ENCODE measurements around the gene RAPGEF5.

Gene RAPGEF5

DNA sequence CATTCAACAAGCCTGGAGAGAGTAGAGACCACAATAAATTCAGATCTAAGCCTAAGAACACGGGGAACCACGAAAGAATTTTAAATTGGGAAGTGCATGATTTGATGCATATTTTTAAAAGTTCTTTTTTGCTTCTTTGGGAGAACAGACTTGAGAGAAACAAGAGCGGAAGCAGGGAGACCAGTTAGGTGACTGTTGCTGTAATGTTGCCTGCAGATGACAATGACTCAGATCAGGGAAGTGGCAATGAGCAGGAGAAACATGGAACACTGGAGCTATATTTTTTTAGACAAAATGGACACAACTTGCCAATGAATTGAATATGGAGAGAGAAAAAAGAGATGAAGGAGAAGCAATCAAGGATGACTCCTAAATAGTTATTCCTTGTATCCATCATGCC is 125.1 kb downstream of the RAPGEF5 start:
- Histone ChIP-seq H3K9me3 (replicated peaks; ENCODE audit: insufficient read depth, low read length) (no peaks in the 10 kb centered on the region), H3K9ac (ENCODE audit: low read length) (no peak overlapping the region), H3K4me1 (ENCODE audit: low read length) (no peaks in the 10 kb centered on the region), H4K20me1 (ENCODE audit: insufficient read depth, low read length) (no peaks in the 10 kb centered on the region), H3K4me3 (ENCODE audit: low read length) (no peak overlapping the region), H3K36me3 (replicated peaks; ENCODE audit: insufficient read depth, low read length) (no peaks in the 10 kb centered on the region), H3K4me2 (ENCODE audit: low read depth, low read length) (no peak overlapping the region), H3K27me3 (replicated peaks; ENCODE audit: insufficient read depth, low read length) (no peaks in the 10 kb centered on the region), H3K27ac (ENCODE audit: low read length) (no peak overlapping the region), H3F3A (ENCODE audit: insufficient read depth, low read length) (no peaks in the 10 kb centered on the region), H3K79me2 (ENCODE audit: low read length) (no peaks in the 10 kb centered on the region), H3K9me2 (replicated peaks; ENCODE audit: insufficient read depth, low read length) (no peaks in the 10 kb centered on the region), H2AFZ (ENCODE audit: low read length) (no peak overlapping the region)
- TF ChIP-seq EZH2phosphoT487 (IDR thresholded peaks at IDR 0.05; ENCODE audit: low read length) (no peak), EZH2 (optimal IDR thresholded peaks at IDR 0.05; ENCODE audit: low read depth, low read length) (no peak)
- TF ChIP-seq, protein P1, sequence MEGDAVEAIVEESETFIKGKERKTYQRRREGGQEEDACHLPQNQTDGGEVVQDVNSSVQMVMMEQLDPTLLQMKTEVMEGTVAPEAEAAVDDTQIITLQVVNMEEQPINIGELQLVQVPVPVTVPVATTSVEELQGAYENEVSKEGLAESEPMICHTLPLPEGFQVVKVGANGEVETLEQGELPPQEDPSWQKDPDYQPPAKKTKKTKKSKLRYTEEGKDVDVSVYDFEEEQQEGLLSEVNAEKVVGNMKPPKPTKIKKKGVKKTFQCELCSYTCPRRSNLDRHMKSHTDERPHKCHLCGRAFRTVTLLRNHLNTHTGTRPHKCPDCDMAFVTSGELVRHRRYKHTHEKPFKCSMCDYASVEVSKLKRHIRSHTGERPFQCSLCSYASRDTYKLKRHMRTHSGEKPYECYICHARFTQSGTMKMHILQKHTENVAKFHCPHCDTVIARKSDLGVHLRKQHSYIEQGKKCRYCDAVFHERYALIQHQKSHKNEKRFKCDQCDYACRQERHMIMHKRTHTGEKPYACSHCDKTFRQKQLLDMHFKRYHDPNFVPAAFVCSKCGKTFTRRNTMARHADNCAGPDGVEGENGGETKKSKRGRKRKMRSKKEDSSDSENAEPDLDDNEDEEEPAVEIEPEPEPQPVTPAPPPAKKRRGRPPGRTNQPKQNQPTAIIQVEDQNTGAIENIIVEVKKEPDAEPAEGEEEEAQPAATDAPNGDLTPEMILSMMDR (IDR thresholded peaks at IDR 0.05; ENCODE audit: low read length): no peak
- DNase-seq: no peak

DNA sequence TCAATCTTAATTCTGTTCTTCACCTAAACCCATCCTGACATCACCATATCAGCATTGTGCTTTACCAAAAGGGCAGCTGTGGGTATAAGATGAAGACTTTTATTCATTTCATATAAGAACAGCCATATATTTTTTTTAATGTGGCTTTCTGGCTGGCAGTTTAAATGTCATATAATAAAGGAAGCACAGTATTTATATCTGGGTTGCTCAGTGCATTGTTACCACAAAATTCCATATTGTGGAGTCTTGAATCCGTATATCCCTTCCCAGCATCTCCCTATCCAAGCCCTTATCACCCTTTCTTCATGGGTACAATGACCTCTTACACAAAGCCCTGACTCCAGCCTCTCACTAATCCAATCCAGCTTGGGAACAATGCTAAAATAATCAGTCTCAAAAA is 125.8 kb downstream of the RAPGEF5 start:
- H3K9me2 ChIP-seq (replicated peaks; ENCODE audit: insufficient read depth, low read length): no peaks in the 10 kb centered on the region
- H3K79me2 ChIP-seq (ENCODE audit: low read length): no peaks in the 10 kb centered on the region
- H3K4me1 ChIP-seq (ENCODE audit: low read length): no peaks in the 10 kb centered on the region
- H3K4me2 ChIP-seq (ENCODE audit: low read depth, low read length): no peak overlapping the region
- H3K27me3 ChIP-seq (replicated peaks; ENCODE audit: insufficient read depth, low read length): no peaks in the 10 kb centered on the region
- H3K27ac ChIP-seq (ENCODE audit: low read length): no peak overlapping the region
- H4K20me1 ChIP-seq (ENCODE audit: insufficient read depth, low read length): no peaks in the 10 kb centered on the region
- H3K36me3 ChIP-seq (replicated peaks; ENCODE audit: insufficient read depth, low read length): no peaks in the 10 kb centered on the region
- no peak overlapping the region for H3K9ac ChIP-seq (ENCODE audit: low read length)
- H3K4me3 ChIP-seq (ENCODE audit: low read length): no peak overlapping the region
- TF ChIP-seq, protein P1 (IDR thresholded peaks at IDR 0.05; ENCODE audit: low read length): no peak
- TF ChIP-seq EZH2 (optimal IDR thresholded peaks at IDR 0.05; ENCODE audit: low read depth, low read length) (no peak), EZH2phosphoT487 (IDR thresholded peaks at IDR 0.05; ENCODE audit: low read length) (no peak)
- H3K9me3 ChIP-seq (replicated peaks; ENCODE audit: insufficient read depth, low read length): no peaks in the 10 kb centered on the region
- H3F3A ChIP-seq (ENCODE audit: insufficient read depth, low read length): no peaks in the 10 kb centered on the region
- no peak overlapping the region for H2AFZ ChIP-seq (ENCODE audit: low read length)
- no peak for DNase-seq

DNA sequence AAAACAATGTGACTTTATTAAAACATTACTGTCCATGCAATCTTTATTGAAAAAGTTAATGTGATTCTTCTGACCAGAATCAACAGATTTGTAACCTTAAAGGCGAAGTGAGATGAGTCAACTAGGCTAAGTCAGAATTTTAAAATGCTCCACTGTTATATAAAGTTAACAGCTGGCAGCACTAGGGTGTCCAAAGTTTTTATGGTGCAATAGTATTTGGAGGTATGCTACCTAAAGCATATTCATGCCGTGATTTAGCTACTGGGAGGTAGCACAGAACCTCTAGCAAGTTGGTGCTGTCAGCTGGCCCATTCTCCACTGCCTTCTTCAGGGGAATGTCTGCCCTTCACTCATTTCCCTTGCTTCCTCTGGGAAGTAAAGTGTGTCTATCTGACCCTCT is 126.7 kb downstream of the RAPGEF5 start:
- no peak for DNase-seq
- no peaks in the 10 kb centered on the region for H3K9me2 ChIP-seq (replicated peaks; ENCODE audit: insufficient read depth, low read length)
- TF ChIP-seq, protein P1 (IDR thresholded peaks at IDR 0.05; ENCODE audit: low read length): no peak
- H3K36me3 ChIP-seq (replicated peaks; ENCODE audit: insufficient read depth, low read length): no peaks in the 10 kb centered on the region
- no peaks in the 10 kb centered on the region for H3K27me3 ChIP-seq (replicated peaks; ENCODE audit: insufficient read depth, low read length)
- H3K9ac ChIP-seq (ENCODE audit: low read length): no peak overlapping the region
- no peak overlapping the region for H3K27ac ChIP-seq (ENCODE audit: low read length)
- H3K9me3 ChIP-seq (replicated peaks; ENCODE audit: insufficient read depth, low read length): no peaks in the 10 kb centered on the region
- no peaks in the 10 kb centered on the region for H3K4me1 ChIP-seq (ENCODE audit: low read length)
- H3K79me2 ChIP-seq (ENCODE audit: low read length): no peaks in the 10 kb centered on the region
- H3K4me2 ChIP-seq (ENCODE audit: low read depth, low read length): no peak overlapping the region
- no peak overlapping the region for H2AFZ ChIP-seq (ENCODE audit: low read length)
- H3F3A ChIP-seq (ENCODE audit: insufficient read depth, low read length): no peaks in the 10 kb centered on the region
- H4K20me1 ChIP-seq (ENCODE audit: insufficient read depth, low read length): no peaks in the 10 kb centered on the region
- no peak overlapping the region for H3K4me3 ChIP-seq (ENCODE audit: low read length)
